Fibroblast of mammary gland (primary cell): ENCODE results near the gene GAREM2.

Source experiments
- DNase-seq: peaks from one replicate; pipeline ENCODE4 v3.0.0-alpha.2; 2010; ENCODE audit warnings: low read depth
- H3K4me3 ChIP-seq: 2 replicates; pipeline ENCODE4 v1.5.1; 2011; ENCODE audit warnings: low read depth, mild to moderate bottlenecking, low read length, moderate library complexity; ENCODE audit not compliant: control insufficient read depth
- TF ChIP-seq, protein P1 (sequence below): conservative IDR thresholded peaks from 2 replicates; pipeline ENCODE4 v1.5.1; 2011; ENCODE audit warnings: low read depth, low read length, inconsistent platforms; ENCODE audit not compliant: control insufficient read depth, insufficient read depth

The GAREM2 gene

DNA sequence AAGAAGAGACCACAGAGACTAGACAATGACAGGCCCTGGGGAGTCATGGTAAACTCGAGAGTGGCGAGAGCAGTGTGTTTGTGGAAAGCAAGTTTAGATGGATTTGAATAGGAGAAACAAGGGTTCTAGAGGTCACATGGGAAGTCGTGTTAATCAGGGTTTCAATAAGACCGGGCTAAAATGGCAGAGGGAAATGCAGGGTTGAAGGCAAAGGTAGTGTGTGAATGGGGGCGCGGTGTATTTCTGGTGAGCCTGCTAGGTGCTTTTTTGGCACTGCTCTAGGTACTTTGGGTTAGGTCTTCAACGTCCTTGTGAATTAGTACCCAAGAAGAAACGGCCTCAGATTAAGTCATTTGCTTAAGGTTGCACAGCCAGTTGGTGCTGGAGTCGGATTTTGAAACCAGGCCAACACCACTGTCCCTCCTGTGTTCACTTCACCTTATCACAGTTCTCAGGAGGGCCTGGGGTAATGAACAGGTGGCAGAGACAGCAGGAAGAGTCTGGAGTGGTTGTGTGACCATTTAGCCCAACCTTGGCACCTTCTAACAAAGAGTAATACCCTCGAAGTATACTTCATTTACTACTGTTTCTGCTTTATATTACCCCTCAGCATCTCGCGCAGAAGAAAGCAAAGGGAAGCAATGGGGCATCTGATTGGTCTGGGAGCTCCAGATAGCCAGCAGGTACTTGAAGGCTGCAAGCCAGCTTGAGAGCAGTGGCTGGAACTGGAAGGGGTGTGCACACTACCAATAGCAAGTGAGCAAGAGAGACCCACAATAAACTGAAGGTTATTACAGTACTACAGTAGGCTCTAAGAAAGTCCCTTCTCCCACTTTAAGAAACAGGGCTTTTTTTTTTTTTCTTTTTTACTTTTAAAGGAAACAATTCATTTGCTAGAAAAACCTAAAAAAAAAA, 33.4 kb upstream of the GAREM2 start:
- TF ChIP-seq, protein P1, sequence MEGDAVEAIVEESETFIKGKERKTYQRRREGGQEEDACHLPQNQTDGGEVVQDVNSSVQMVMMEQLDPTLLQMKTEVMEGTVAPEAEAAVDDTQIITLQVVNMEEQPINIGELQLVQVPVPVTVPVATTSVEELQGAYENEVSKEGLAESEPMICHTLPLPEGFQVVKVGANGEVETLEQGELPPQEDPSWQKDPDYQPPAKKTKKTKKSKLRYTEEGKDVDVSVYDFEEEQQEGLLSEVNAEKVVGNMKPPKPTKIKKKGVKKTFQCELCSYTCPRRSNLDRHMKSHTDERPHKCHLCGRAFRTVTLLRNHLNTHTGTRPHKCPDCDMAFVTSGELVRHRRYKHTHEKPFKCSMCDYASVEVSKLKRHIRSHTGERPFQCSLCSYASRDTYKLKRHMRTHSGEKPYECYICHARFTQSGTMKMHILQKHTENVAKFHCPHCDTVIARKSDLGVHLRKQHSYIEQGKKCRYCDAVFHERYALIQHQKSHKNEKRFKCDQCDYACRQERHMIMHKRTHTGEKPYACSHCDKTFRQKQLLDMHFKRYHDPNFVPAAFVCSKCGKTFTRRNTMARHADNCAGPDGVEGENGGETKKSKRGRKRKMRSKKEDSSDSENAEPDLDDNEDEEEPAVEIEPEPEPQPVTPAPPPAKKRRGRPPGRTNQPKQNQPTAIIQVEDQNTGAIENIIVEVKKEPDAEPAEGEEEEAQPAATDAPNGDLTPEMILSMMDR: no peak
- peak; percentile 8 for DNase-seq
- H3K4me3 ChIP-seq: no peak overlapping the region

DNA sequence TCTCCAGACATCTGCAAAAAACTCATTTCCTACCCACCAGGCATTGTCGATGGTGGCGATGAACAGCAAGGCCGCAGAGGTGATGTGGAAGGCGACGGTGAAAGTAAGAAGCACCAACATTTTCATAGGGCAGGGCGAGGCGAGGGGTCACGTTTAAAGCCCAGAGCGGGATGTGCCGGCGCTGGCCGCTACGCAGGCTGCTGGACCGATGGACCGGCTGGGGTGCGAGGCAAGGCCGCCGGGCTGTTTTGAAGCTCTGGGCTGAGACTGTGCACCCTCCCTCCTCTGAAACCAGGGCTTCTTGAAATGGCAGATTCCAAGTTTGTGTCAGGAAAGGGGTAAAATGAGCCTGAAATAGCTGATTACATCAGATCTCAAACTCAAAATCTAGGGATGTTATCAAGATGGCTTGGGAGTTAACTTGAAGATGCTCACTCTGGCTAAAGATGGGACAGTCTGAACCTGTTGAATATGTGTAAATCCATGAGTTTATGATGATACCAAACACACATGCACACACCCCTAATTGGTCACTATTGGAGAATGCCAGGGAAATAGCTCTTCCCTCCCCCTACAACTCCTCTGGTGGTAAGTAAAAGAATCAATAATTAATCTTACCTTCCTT, 31.6 kb upstream of the GAREM2 start:
- H3K4me3 ChIP-seq: no peak overlapping the region
- DNase-seq: no peak
- TF ChIP-seq, protein P1: no peak

DNA sequence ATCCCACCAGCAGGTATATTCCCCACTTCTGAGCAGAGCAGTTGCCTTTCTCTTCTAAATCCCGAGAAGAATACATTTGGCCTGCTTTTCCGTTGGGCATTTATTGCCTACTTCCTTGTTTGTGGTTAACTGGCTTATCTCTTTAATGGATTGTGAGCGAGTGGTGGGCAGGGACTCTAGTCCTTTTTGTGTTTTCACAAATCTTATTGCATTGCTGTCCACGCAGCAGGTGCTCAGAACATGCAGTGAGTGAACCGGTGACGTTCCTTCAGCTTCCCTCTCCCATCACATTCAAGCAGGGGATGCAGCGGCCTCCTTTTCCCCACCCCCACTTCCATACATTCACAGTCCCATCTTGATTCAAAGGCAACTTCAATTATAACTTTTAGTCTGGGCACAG, 28.9 kb upstream of the GAREM2 start:
- no peak for DNase-seq
- TF ChIP-seq, protein P1: no peak
- H3K4me3 ChIP-seq: no peak overlapping the region

DNA sequence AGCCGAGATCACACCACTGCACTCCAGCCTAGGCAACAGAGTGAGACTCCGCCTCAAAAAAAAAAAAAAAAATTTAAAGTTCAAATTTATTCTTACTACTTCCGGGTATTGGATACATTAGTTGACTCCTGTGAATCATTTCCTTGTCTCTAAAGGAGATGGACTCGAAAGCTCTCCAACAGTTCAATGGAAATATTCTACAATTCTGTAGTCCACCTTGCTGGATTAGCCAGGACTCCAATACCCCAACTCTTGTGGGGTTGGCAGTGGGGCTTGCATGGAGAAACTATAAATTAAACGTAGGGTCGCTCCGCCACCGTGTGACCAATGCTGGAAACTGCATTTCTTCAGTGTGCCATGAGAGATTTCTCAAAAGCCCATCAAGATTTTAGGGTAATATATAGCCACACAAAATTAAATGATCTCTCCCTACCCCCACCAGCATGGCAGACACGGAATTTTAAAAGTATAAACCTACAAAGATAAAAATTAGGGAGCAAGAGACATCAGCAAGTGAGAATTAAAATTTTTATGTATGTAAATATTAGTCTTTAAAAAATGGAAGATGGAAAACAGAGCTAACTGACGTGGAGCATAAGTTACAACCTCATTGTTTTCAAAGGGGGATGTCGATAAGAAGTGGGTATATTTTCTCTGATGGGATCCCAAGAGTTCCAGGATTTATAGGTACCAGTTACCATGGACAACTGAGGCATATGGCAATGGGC, 27.8 kb upstream of the GAREM2 start:
- peak; percentile 65 for DNase-seq
- H3K4me3 ChIP-seq: no peak overlapping the region
- TF ChIP-seq, protein P1: peak; percentile 80

DNA sequence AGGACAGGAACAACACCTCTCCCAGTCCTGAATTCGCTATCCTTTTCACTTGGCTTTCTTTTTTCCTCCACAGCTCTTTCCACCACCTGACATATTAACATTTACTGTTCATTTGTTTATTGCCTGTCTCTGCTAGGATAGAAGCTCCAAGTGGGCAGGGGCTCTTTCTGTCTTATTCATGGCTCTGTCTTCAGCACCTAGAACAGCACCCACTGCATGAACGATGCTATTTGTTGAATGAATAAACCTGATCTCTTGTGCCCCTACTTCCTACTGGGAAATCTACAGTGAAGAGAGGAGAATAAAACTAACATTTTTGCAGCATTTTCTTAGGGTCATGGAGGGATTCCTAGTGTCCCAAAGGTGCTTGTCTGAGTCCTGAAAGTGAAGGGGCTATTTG, 24.4 kb upstream of the GAREM2 start:
- TF ChIP-seq, protein P1: no peak
- no peak for DNase-seq

DNA sequence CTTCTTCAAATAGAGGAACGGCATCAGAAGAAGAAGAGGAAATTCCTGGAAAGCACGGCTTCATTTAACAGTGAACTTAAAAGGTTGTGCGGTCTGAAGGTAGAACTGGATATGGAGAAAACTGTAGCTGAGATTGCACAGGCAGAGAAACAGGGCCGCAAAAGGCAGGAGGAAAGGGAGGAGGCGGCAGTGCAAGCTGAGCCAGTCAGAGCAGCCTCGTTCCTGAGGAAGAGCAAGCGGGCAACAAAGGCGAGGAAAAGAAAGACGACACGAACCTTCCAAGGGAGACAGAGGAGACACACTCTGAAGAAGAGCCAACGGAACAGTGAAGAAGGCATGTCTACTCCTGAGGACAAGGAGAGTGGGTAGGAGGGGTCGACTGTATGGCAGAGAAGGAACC, 22.6 kb upstream of the GAREM2 start:
- no peak for DNase-seq
- H3K4me3 ChIP-seq: no peak overlapping the region
- TF ChIP-seq, protein P1: no peak

More for the DNA sequence above, 24.4 kb upstream of the GAREM2 start:
- no peak overlapping the region for H3K4me3 ChIP-seq
